IPS-18c (cell line): ENCODE results near the gene TMEM121.
"Not testable (repeated sequence)": the region's sequence is repeated elsewhere in the genome, so short reads cannot be mapped to it uniquely, and the experiment has no call there.

ENCODE experiments used
- H3K4me3 ChIP-seq: 2 replicates; pipeline ENCODE4 v1.7.0; 2013; ENCODE audit warnings: low read depth, mild to moderate bottlenecking, low read length, moderate library complexity; ENCODE audit not compliant: insufficient read depth
- H3K9me3 ChIP-seq: one replicate; pipeline ENCODE4 v1.6.1; 2013; ENCODE audit warnings: mild to moderate bottlenecking, low read length, moderate library complexity; ENCODE audit not compliant: control insufficient read depth, insufficient read depth

TMEM121 gene

DNA sequence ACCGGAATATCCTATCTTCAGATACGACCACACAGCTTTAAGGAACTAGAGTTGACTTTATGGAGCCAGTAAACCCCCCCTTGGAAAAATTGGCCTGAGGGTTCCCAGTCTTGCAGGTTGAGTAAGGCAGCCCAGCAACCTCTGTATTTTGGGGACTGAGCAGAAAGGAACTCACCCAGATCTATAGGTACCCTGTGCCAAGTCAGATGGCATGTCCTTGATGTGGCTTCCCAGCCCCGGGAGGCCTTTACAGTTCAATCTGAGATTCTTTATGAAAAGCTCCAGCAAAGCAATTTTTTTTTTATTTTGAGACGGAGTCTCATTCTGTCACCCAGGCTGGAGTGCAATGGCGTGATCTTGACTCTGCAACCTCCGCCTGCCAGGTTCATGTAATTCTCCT, 27.6 kb downstream of the TMEM121 start:
- H3K9me3 ChIP-seq = peaks cover 13% of the 10 kb centered on the region

DNA sequence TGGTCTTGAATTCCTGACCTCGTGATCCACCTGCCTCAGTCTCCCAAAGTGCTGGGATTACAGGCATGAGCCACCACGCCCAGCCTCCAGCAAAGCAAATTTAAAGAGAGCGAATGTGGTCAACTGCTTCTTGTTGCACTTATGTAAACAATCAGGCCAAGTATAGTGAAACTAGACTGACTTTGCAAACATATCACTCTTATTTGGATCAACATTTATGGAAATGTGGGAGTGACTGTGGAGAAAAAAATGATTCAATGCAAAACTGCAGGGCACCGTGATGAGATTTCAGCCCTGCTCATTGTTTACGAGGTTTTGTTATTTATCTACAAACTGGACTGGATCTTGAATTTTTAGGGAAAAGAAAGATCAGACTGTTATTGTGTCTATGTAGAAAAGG, 28.1 kb downstream of the TMEM121 start:
- Histone ChIP-seq H3K9me3 (peaks cover 13% of the 10 kb centered on the region), H3K4me3 (no peak overlapping the region)

More for the DNA sequence above, 27.6 kb downstream of the TMEM121 start:
- no peak overlapping the region for H3K4me3 ChIP-seq

DNA sequence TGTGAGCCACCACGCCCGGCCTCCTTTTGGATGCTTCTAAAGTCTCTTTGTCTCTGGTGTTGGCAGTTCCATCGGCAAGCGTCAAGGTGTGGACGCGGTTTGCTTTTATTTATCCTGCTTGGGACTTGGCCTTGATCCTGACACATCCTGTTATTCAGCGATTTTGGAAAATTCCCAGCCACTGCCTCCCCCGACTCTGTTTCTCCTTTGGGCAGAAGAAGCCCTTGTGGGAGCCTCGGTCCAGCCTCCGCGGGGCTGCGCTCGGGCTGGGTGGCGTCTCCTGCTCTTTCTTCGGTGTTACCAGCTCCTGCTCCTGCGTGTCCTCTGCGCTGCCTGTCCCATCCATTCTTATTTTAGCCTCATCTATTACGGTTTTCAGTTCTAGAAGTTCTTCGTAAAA, 31.3 kb downstream of the TMEM121 start:
- not testable (repeated sequence) for H3K9me3 ChIP-seq, H3K4me3 ChIP-seq

DNA sequence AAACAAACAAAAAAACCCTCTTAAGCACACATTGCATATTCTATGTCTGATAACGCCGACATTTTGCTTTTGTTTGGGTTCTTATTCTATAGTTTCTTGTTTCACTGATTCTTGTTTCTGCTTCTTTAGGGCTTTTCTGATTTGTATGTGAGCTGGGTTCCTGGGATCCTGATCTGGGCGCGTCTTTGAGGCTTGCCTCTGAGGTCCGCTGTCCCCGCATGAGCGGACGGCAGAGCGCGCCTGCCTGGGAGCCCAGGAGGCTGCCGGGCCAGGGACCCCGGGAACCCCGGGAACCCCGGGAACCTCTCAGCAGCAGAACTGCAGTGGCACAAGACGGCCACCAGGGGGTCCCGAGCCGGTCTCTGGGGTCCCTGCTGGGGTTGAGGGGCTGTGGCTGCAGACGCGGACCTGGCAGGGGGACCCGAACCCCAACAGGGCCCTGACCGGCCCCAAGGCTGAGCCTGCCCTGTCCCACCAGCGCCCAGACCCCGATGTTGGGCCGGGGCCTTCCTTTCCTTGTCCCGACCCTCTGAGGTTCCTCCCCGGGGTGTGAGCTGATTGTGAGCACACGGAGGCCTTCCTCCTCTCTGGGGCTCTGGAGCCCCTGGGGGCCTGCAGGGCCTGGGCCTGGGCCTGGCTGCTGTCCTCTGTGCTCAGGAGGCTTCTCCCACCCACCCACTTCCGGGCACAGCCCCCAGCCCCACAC, 32.2 kb downstream of the TMEM121 start:
- peaks cover 13% of the 10 kb centered on the region for H3K9me3 ChIP-seq
- not testable (repeated sequence) for H3K4me3 ChIP-seq

DNA sequence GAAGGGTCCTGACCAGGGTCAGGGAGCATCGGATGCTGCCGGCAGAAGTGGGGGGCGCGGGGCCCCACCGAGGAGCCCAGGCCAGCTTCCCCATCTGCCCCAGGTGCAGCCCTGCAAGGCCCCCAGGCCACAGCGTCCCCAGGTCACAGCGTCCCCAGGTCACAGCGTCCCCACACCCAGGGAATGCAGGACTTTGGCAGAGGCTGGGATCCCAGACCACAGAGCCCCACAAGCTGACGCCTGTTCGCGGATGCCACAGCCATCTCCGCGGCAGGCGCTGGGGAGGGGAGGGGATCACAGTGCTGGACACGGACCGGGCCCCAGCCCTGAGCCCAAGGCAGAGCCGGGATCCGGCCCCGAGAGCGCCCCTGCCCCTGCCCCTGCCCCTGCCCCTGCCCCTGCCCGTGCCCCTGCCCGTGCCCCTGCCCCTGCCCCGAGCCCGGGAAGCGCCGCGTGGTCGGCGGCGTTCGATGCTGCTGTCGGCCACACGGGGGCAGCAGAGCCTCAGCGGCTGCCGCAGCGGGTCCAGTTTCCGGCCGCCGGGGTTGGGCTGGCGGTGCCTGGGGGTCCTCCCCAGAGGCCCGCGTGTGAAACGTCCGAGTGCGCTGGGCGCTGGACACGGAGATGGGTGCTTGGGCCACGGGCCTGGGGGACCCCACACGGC, 33.1 kb downstream of the TMEM121 start:
- peaks cover 12% of the 10 kb centered on the region for H3K9me3 ChIP-seq

DNA sequence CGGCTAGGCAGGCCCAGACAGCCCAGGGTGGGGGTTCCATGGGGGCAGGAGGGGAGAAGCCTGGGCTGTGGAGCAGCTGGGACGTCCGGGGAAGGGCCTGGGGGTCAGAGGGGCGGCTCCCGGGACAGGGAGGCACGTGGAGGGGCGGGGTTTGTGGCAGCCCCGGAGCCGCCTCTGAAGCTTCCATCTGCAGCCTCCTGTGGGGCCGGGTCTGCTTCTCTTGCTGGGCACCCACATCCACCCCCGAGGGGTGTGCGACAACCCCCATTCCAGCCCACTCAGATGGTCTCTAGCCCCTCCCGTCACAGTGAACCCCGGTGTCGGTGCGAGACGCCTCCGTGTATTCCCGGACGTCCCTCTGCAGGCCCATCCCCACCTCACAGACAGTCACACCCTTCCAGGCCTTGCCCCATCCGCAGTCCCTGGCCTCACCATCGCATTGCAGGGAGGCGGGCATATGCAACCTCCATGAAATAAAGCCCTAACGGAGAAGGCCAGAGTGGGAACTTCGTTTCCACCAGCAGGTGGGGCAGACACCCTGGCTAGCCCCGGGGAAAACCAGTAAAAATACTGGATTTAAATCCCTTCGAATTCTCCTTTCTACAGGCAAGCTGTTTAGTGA, 33.8 kb downstream of the TMEM121 start:
- H3K9me3 ChIP-seq, H3K4me3 ChIP-seq: not testable (repeated sequence)

More for the DNA sequence above, 33.1 kb downstream of the TMEM121 start:
- not testable (repeated sequence) for H3K4me3 ChIP-seq

DNA sequence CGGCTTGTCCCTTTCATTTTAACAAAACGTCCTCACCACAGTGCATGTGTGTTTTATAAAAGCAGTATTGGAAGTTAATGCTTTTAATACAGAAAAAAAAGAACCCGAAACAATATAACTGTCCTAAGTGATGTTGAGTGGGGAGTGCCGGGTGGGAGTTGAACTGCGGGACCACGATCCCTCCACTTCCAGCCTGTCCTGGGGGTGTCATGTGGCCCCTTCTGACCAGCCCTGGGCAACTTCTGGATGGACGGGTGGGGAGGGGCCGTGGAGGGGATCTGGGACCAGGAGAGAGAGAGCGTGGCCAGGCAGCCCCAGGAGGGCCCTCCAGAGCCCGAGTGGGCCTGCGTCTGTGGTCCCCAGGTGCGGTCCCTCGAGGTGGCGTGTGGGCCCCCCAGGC, 35.0 kb downstream of the TMEM121 start:
- peaks cover 14% of the 10 kb centered on the region for H3K9me3 ChIP-seq
- not testable (repeated sequence) for H3K4me3 ChIP-seq

DNA sequence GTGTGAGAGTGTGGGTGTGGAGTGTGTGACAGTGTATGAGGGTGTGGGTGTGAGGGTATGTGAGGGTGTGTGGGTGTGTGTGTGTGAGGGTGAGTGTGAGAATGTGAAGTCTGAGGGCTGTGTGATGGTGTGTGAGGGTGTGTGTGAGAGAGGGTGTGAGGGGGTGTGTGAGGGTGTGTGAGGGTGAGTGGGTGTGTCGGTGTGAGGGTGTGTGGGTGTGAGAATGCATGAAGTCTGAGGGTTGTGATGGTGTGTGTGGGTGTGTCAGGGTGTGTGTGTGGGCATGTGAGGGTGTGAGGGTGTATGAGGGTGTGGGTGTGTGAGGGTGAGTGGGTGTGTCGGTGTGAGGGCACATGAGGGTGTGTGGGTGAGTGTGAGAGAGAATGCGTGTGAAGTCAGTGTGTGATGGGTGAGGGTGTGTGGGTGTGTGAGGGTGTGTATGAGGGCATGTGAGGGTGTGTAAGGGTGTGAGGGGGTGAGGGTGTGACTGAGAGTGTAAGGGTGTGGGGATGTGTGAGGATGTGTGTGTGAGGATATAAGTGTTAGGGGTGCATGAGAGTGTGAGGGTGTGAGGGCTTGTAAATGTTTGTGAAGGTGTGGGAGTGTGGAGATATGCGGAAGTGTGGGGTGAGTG, 36.4 kb downstream of the TMEM121 start:
- peaks cover 15% of the 10 kb centered on the region for H3K9me3 ChIP-seq

DNA sequence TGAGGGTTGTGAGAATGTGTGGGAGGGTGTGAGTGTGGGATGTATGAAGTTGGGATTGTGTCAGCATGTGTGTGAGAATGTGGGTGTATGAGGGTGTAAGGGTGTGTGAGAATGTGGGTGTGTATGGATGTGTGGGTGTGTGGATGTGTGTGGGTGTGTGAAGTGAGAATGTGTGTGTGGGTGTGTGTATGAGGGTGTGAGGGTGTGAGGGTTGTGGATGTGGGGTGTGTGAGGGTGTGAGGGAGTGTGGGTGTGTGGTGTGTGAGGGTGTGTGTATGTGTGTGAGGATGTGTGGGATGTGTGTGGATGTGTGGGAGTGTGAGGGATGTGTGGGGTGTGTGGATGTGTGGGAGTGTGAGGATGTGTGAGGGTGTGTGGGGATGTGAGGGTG, 37.0 kb downstream of the TMEM121 start:
- peak overlapping the region; percentile 20; the same call in 1 of the 2 replicates for H3K4me3 ChIP-seq

More for the DNA sequence above, 36.4 kb downstream of the TMEM121 start:
- no peak overlapping the region; the same call in 1 of the 2 replicates for H3K4me3 ChIP-seq

DNA sequence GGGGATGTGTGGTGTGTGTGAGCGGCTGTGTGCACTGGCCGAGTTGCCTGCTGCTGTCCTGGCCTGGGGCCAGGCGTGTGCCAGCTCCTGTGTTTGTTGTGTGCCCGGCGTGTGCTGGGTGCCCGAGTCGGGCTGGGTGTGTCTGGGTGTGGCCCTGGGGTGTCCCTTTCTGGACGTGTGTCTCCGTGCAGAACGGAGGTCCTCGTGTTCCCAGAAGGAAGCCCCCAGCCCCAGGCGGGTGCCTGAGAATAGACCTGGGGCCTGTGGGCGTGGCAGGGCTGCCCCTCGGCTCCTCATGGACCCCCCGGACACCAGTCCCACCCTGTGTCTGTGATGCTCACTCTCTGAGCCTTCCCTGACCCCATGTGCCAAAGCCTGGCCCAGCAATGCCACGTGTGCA, 38.2 kb downstream of the TMEM121 start:
- H3K9me3 ChIP-seq = peaks cover 19% of the 10 kb centered on the region
- not testable (repeated sequence) for H3K4me3 ChIP-seq

More for the DNA sequence above, 37.0 kb downstream of the TMEM121 start:
- peaks cover 15% of the 10 kb centered on the region for H3K9me3 ChIP-seq

DNA sequence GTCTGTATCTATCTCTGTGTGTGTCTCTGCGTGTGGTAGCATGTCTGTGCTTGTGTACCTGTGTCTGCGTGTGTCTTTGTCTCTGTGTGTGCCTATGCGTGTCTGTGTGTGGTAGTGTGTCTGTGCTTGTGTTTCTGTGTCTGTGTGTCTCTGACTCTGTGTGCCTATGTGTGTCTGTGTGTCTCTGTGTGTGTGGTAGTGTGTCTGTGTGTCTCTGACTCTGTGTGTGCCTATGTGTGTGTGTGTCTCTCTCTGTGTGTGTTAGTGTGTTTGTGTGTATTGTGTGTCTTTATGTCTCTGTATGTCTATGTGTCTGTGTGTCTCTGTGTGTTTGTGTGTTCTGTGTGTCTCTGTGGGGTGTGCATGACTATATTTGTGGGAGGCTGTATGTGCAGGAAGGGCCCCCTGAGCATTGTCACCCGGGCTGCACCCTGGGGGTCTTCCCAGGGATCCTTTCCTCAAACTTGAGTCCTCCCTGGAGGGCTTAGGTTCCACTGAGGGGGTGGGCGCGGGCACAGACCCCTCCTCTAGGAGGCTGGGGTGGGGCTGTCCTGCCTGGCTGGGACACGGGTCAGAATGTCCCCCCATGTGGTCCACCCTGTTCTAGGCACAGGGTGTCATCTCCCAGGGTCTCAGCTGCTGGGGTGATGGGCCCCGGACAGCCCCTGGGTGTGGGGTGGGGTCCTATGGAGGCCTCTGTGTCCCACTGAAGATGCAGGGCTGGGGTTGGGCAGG, 39.0 kb downstream of the TMEM121 start:
- peaks cover 25% of the 10 kb centered on the region for H3K9me3 ChIP-seq

DNA sequence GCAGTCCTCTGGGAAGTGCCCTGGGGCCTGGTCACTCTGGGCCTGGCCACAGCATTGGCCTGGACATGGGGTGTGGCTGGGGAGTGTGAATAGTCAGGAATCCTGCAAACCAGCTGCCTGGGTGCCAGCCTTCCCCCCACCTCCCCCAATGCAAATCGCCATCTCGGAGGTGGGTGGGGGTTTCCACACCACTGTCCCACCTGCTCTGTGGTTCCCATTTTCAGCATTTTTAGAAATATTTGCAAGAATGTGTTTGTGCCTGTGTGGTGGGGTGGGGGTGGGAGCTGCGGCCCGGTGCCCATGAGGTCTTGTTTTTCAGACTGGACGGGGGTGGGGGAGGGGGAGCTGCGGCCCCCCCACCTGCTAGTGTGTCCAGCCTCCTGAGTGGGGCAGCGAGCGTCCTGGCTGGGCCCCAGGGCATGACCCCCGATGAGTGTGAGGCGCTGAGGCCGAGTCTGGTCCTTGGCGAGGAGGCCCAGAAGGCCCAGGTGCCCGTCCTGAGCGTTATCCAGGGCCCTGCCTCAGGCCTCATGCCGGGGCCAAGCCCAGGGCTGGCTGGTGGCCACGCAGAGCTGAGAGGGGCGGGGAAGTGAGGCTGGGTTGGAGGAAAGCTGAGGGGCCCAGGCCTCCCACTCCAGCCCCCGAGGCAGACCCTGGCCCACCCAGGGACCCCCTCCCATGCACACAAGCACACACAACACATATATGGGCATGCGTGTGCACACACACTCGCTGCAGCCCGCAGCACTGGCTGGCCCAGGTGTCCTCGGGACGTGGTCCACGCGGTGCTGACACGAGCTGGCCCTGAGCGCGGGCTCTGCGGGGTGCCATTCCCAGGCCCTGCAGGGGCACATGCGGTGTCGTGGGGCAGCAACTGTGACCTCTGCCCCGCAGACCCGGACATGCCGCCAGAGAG, 40.1 kb downstream of the TMEM121 start:
- peaks cover 25% of the 10 kb centered on the region for H3K9me3 ChIP-seq
- H3K4me3 ChIP-seq = not testable (repeated sequence)

More for the DNA sequence above, 39.0 kb downstream of the TMEM121 start:
- H3K4me3 ChIP-seq = not testable (repeated sequence)

DNA sequence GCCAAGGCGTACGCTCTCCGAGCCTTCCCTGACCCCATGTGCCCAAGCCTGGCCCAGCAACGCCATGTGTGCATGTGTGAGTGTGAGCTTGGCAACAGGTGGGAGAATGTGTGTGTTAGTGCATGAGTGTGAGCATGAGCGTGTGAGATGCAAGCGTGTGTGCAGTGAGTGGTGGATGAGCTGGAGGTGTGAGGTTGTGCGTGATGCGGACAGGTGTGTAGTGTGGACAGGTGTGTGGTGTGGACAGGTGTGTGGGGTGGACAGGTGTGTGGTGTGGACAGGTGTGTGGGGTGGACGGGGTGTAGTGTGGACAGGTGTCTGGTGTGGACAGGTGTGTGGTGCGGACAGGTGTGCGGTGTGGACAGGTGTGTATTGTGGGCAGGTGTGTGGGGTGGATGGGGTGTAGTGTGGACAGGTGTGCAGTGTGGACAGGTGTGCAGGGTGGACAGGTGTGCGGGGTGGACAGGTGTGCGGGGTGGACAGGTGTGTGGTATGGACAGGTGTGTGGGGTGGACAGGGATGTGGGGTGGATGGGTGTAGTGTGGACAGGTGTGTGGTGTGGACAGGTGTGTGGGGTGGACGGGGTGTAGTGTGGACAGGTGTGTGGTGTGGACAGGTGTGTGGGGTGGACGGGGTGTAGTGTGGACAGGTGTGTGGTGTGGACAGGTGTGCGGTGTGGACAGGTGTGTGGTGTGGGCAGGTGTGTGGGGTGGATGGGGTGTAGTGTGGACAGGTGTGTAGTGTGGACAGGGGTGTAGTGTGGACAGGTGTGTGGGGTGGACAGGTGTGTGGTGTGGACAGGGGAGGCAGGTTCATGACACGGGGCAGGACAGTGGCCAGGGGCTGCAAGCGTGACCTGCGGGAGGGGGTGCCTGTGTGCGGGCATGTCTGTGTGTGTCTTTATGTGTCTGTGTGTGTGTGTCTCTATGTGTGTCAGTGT, 41.1 kb downstream of the TMEM121 start:
- not testable (repeated sequence) for H3K4me3 ChIP-seq
- H3K9me3 ChIP-seq = peaks cover 25% of the 10 kb centered on the region

DNA sequence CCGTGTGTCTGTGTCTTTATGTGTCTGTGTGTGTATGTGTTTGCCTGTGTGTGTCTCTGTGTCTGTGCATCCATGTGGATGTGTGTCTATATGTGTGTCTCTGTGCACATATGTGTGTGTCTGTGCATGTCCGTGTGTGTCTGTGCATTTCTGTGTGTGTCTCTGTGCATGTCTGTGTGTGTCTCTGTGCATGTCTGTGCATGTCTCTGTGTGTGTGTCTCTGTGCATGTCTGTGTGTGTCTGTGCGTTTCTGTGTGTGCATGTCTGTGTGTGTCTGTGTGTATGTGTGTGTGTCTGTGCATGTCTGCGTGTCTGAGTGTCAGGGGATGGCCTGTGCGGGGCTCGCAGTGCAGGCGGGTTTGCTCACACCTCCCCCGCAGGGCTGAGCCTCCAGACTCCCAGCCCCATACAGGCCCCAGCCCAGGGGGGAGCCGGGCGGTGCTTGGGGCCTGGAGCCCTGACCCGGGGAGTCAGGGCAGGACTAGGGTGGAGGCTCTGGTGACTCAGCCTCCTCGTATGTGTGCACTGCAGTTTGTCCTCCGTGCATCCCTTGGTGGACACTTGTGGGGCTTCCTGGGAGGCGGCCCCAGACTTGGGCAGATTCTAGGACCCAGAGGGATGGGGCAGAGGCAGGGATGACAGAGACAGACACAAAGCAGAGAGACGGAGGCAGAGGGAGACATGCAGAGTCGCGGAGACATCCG, 41.9 kb downstream of the TMEM121 start:
- H3K9me3 ChIP-seq = peaks cover 23% of the 10 kb centered on the region
- not testable (repeated sequence) for H3K4me3 ChIP-seq
